Brain microvascular endothelial cell (primary cell): ENCODE results near the gene CA7.

Experiments used
- DNase-seq: peaks from one replicate; pipeline ENCODE4 v3.0.0-alpha.2; 2020
- H3K27ac ChIP-seq: fragments of 250-450 bp; sonication (Bioruptor Pico); 2 replicates; pipeline ENCODE4 v1.5.1; 2020; ENCODE audit warnings: mild to moderate bottlenecking, moderate library complexity
- H3K27me3 ChIP-seq: fragments of 250-450 bp; sonication (Bioruptor Pico); replicated peaks from 2 replicates; pipeline ENCODE4 v1.5.1; 2020; ENCODE audit warnings: mild to moderate bottlenecking
- H3K36me3 ChIP-seq: fragments of 250-450 bp; sonication (Bioruptor Pico); replicated peaks from 2 replicates; pipeline ENCODE4 v1.5.1; 2020; ENCODE audit warnings: mild to moderate bottlenecking
- H3K4me3 ChIP-seq: 2 replicates; pipeline ENCODE4 v1.5.1; 2011; ENCODE audit warnings: low read depth, mild to moderate bottlenecking, control low read depth, low read length, moderate library complexity
- in situ Hi-C: cut with HindIII; loops from 2 replicates; pipeline ENCODE4 v1.10.0; 2017; ENCODE audit warnings: low sequenced_read_pairs, low pct_ligation_motif_present
- TF ChIP-seq, protein P1 (sequence below): IDR thresholded peaks from 2 replicates; pipeline ENCODE4 v1.5.1; 2011; ENCODE audit warnings: low read depth, mild to moderate bottlenecking, moderate library complexity, low read length, control low read depth, inconsistent platforms; ENCODE audit errors: missing control alignments

The CA7 gene

DNA sequence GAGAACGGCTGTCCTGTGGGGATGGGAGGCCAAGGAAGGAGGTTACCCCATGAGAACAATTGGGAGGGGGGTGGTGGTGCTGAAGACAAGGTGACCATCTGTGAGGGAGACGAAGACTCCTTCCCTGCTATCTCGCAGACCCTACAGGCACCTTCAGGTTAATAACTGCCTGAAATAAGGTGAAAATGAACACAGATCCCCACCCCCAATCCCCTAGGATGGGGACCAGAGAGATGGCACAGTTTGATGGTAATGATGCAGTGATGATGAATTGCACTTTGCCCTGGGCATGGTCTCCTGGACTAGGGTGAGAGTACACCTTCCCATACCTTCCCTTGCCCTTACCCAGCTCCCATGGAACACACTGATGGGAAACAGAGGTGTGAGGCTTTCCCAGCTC is 12.0 kb upstream of the CA7 start:
- H3K36me3 ChIP-seq: no peaks in the 10 kb centered on the region
- H3K4me3 ChIP-seq: no peak overlapping the region
- no peak overlapping the region for H3K27ac ChIP-seq
- in situ Hi-C loops: no loop called here
- no peak for DNase-seq
- TF ChIP-seq, protein P1, sequence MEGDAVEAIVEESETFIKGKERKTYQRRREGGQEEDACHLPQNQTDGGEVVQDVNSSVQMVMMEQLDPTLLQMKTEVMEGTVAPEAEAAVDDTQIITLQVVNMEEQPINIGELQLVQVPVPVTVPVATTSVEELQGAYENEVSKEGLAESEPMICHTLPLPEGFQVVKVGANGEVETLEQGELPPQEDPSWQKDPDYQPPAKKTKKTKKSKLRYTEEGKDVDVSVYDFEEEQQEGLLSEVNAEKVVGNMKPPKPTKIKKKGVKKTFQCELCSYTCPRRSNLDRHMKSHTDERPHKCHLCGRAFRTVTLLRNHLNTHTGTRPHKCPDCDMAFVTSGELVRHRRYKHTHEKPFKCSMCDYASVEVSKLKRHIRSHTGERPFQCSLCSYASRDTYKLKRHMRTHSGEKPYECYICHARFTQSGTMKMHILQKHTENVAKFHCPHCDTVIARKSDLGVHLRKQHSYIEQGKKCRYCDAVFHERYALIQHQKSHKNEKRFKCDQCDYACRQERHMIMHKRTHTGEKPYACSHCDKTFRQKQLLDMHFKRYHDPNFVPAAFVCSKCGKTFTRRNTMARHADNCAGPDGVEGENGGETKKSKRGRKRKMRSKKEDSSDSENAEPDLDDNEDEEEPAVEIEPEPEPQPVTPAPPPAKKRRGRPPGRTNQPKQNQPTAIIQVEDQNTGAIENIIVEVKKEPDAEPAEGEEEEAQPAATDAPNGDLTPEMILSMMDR: no peak
- no peaks in the 10 kb centered on the region for H3K27me3 ChIP-seq

DNA sequence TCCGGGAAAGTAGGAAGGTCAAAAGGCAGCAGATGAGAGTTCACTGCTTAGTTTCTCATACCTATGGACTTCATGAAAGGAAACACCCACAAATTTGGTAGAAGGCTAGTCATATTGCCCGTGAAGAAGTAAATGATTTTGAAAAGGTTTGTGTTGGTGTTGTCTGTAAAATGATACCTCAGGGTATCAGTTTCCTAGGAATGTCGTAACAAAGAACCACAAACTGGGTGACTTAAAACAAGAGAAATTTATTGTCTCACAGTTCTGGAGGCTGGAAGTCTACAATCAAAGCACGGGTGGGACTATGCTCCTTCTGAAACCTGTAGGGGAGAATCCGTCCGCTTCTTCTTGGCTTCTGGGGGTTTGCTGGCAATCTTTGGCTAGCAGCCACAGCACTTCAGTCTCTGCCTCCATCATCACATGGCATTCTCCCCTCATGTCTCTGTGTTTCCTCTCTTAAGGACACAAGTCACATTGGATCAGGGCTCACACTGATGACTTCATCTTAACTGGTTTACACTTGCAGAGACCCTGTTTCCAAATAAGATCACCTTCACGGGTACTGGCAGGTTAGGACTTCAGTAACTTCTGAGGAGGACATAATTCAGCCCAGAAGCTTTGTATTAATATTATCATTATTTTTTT is 11.4 kb upstream of the CA7 start:
- Histone ChIP-seq H3K27me3 (no peaks in the 10 kb centered on the region), H3K36me3 (no peaks in the 10 kb centered on the region), H3K4me3 (no peak overlapping the region), H3K27ac (no peak overlapping the region)
- in situ Hi-C loops: no loop called here
- no peak for DNase-seq
- TF ChIP-seq, protein P1: no peak

DNA sequence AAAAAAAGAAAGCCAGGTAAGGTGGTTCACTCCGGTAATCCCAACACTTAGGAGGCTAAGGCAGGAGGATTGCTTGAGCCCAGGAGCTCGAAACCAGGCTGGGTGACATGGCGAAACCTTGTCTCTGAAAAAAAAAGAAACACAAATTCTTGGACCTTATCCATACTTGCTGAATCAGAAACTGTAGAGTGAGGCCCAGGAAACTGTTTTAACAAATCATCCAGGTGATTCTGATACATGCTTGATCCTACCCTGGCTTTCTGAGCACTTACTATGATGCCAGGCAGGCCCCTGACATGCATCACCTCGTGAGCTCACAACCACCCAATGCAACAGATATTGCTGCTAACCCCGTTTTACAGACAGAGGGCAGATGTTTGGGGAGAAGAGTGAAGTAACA is 9.5 kb upstream of the CA7 start:
- H3K4me3 ChIP-seq: no peak overlapping the region
- DNase-seq: no peak
- H3K36me3 ChIP-seq: no peaks in the 10 kb centered on the region
- H3K27me3 ChIP-seq: no peaks in the 10 kb centered on the region
- in situ Hi-C loops: no loop called here
- no peak overlapping the region for H3K27ac ChIP-seq
- TF ChIP-seq, protein P1: no peak

DNA sequence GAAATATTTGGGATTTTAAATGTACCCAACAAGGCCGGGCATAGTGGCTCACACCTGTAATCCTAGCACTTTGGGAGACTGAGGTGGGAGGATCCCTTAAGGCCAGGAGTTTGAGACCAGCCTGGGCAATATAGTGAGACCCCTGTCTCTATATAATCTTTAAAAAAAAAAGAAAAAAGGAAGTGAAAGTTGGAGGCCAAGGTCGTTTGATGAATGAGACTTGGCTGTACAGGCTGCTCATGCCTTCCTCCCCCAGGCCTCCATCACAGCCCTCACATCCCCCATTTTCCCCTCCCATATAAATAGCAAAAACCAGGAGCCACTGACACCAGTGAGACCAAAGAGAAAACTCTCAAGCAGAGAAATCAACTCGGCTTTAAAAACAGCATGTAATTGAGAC is 3.3 kb upstream of the CA7 start:
- no peak for DNase-seq
- peaks cover 17% of the 10 kb centered on the region for H3K27me3 ChIP-seq
- no peaks in the 10 kb centered on the region for H3K36me3 ChIP-seq
- no peak overlapping the region for H3K27ac ChIP-seq
- in situ Hi-C loops: no loop called here
- no peak overlapping the region for H3K4me3 ChIP-seq
- TF ChIP-seq, protein P1: no peak

DNA sequence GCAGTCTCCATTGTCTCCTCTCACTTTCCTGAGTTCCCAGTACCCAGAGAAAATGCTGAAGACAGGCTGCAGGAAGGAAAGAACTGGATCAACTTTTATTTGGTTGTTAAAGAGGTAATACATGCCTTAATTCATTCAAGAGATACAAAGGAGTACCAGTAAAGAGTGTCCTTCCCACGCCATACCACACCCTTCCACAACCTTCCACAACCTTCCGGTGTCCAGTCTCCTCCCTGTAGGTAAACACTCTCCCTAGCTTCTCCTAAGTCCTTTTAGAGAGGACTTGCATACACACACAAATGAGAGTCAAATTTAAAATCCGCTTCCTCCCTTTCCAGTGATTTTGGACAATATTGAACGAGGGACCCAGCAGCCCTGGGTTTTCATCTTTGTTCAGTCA is 2.8 kb upstream of the CA7 start:
- DNase-seq: no peak
- H3K4me3 ChIP-seq: no peak overlapping the region
- TF ChIP-seq, protein P1: no peak
- no peaks in the 10 kb centered on the region for H3K36me3 ChIP-seq
- H3K27ac ChIP-seq: no peak overlapping the region
- in situ Hi-C loops: no loop called here
- H3K27me3 ChIP-seq: peaks cover 22% of the 10 kb centered on the region

DNA sequence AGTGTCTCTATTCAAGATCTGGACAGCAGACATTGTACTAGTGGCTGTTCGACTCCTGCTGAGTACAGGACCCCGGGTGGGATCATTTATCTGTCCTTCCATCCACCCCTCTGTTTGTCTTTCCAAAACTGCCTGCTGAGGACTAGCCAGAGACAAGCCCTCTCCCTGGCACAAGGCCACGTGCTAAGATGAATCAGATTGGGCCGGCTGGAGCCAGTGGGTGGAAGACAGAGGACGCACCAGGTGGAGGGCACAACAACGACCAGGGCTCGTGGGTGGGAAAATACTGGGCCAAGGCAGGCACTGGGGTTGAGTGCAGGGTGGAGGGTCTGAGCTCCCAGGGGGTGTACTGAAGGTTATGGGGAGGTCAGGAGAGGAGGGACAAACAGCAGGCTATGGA is 1.4 kb upstream of the CA7 start:
- DNase-seq: no peak
- H3K4me3 ChIP-seq: no peak overlapping the region
- H3K27me3 ChIP-seq: peaks cover 32% of the 10 kb centered on the region
- in situ Hi-C loops: no loop called here
- H3K36me3 ChIP-seq: no peaks in the 10 kb centered on the region
- H3K27ac ChIP-seq: no peak overlapping the region
- TF ChIP-seq, protein P1: no peak
